Adrenal gland (tissue), 5 donors: ENCODE data around the gene INSRR.

Experiments
- POLR2A ChIP-seq, 2 donors: fragments of 450-650 bp; IDR thresholded peaks; one replicate each; pipeline ENCODE4 v1.6.1; 2017; ENCODE audit warnings: antibody characterized with exemption in 2 of 2, mild to moderate bottlenecking in 2 of 2, moderate library complexity in 1 of 2
- TF ChIP-seq, protein P1 (sequence below), 6 experiments: fragments of 450-650 bp in 4 of 6; fragments of 200-600 bp in 2 of 6; sonication (generic) in 1 of 6; IDR thresholded peaks; 1 replicate in 5 of 6; 2 replicates in 1 of 6; pipeline versions ENCODE4 v1.5.1 to v1.8.0; 2016 to 2021; ENCODE audit warnings: antibody characterized with exemption in 6 of 6, mild to moderate bottlenecking in 2 of 6, moderate library complexity in 1 of 6
- donor health status: DM: no; HTN: no; CAD: no.

DNA sequence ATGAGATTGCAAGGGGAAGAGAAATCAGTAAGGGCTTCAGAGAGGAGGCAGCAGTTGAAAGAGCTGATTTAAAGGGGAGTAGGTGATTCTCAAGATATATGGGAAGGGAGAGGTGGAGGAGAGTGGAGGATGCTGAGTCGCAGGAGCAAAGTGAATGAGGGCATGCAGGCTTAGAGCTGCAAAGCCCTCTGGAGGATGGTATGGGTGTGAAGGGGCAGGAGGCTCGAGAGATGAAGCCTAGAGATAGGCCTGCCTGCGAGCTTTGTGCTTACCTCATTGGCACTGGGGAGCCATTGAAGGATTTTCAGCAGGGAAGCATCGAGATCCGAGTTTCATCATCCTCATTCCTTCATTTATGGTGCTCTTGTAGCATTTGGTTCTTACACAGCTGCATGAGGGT lies 26.5 kb downstream of the INSRR start:
- TF ChIP-seq, protein P1, sequence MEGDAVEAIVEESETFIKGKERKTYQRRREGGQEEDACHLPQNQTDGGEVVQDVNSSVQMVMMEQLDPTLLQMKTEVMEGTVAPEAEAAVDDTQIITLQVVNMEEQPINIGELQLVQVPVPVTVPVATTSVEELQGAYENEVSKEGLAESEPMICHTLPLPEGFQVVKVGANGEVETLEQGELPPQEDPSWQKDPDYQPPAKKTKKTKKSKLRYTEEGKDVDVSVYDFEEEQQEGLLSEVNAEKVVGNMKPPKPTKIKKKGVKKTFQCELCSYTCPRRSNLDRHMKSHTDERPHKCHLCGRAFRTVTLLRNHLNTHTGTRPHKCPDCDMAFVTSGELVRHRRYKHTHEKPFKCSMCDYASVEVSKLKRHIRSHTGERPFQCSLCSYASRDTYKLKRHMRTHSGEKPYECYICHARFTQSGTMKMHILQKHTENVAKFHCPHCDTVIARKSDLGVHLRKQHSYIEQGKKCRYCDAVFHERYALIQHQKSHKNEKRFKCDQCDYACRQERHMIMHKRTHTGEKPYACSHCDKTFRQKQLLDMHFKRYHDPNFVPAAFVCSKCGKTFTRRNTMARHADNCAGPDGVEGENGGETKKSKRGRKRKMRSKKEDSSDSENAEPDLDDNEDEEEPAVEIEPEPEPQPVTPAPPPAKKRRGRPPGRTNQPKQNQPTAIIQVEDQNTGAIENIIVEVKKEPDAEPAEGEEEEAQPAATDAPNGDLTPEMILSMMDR (IDR thresholded peaks at IDR 0.05), result no peak
- TF ChIP-seq POLR2A (IDR thresholded peaks at IDR 0.05), result no peak
